Liver (tissue), 9 donors: ENCODE data around the gene FBXO31. TPM values are rescaled to one million over a fixed set of nuclear protein-coding genes. Genes with fewer than 3 reads are reported as not detected.

Experiments
- DNase-seq: peaks from one replicate; pipeline ENCODE4 v3.0.0-alpha.2; 2017; ENCODE audit warnings: low spot score
- H3K27ac ChIP-seq, 2 donors: one replicate each; pipeline ENCODE4 v1.7.0; 2013; ENCODE audit warnings: inconsistent platforms in 2 of 2, low read length in 2 of 2, control low read depth in 1 of 2, low read depth in 1 of 2, mild to moderate bottlenecking in 1 of 2
- H3K27me3 ChIP-seq, 4 donors: one replicate each; pipeline versions ENCODE4 v1.6.1 to v1.7.0; 2013; ENCODE audit warnings: low read length in 3 of 4, inconsistent platforms in 1 of 4, mild to moderate bottlenecking in 1 of 4, moderate library complexity in 1 of 4; ENCODE audit not compliant: control insufficient read depth in 4 of 4, insufficient read depth in 4 of 4
- H3K36me3 ChIP-seq, 4 donors: one replicate each; pipeline versions ENCODE4 v1.6.1 to v1.7.0; 2013; ENCODE audit warnings: low read length in 3 of 4, mild to moderate bottlenecking in 3 of 4, low read depth in 1 of 4, moderate library complexity in 1 of 4; ENCODE audit not compliant: control insufficient read depth in 4 of 4, insufficient read depth in 3 of 4
- H3K4me1 ChIP-seq, 4 donors: one replicate each; pipeline versions ENCODE4 v1.6.1 to v1.7.0; 2013; ENCODE audit warnings: low read length in 3 of 4, mild to moderate bottlenecking in 3 of 4, moderate library complexity in 1 of 4; ENCODE audit not compliant: control insufficient read depth in 4 of 4, insufficient read depth in 4 of 4
- H3K4me3 ChIP-seq, 3 donors: one replicate each; pipeline versions ENCODE4 v1.6.1 to v1.7.0; 2013; ENCODE audit warnings: low read length in 3 of 3, control low read depth in 1 of 3, low read depth in 1 of 3, mild to moderate bottlenecking in 1 of 3
- H3K9ac ChIP-seq, 2 donors: one replicate each; pipeline ENCODE4 v1.7.0; 2013; ENCODE audit warnings: low read length in 2 of 2, mild to moderate bottlenecking in 2 of 2, moderate library complexity in 2 of 2, control low read depth in 1 of 2, low read depth in 1 of 2
- H3K9me3 ChIP-seq, 4 donors: one replicate each; pipeline versions ENCODE4 v1.6.1 to v1.7.0; 2013; ENCODE audit warnings: low read length in 3 of 4; ENCODE audit not compliant: control insufficient read depth in 4 of 4
- EGR1 ChIP-seq, 2 donors: IDR thresholded peaks; 2 replicates each; pipeline ENCODE4 v1.6.1; 2016 to 2018; ENCODE audit warnings: antibody characterized with exemption in 2 of 2, low read depth in 2 of 2
- FOXA1 ChIP-seq: IDR thresholded peaks from 2 replicates; pipeline ENCODE4 v1.6.1; 2016; ENCODE audit warnings: antibody characterized with exemption
- FOXA2 ChIP-seq: IDR thresholded peaks from 2 replicates; pipeline ENCODE4 v1.6.1; 2016; ENCODE audit warnings: antibody characterized with exemption
- HNF4A ChIP-seq, 2 donors: conservative IDR thresholded peaks; 2 replicates each; pipeline ENCODE4 v1.6.1; 2016; ENCODE audit warnings: antibody characterized with exemption in 2 of 2, mild to moderate bottlenecking in 2 of 2
- HNF4G ChIP-seq: IDR thresholded peaks from 2 replicates; pipeline ENCODE4 v1.6.1; 2016; ENCODE audit warnings: antibody characterized with exemption
- JUND ChIP-seq, 2 donors: IDR thresholded peaks; 2 replicates each; pipeline ENCODE4 v1.6.1; 2016; ENCODE audit warnings: antibody characterized with exemption in 2 of 2
- RAD21 ChIP-seq, 2 donors: IDR thresholded peaks; 2 replicates each; pipeline ENCODE4 v1.6.1; 2016; ENCODE audit warnings: antibody characterized with exemption in 2 of 2, mild to moderate bottlenecking in 2 of 2
- RXRA ChIP-seq, 2 donors: IDR thresholded peaks; 2 replicates each; pipeline ENCODE4 v1.6.1; 2017 to 2018; ENCODE audit warnings: antibody characterized with exemption in 2 of 2, mild to moderate bottlenecking in 1 of 2
- SP1 ChIP-seq: IDR thresholded peaks from 2 replicates; pipeline ENCODE4 v1.6.1; 2018; ENCODE audit warnings: antibody characterized with exemption, mild to moderate bottlenecking
- TAF1 ChIP-seq: conservative IDR thresholded peaks from 2 replicates; pipeline ENCODE4 v1.6.1; 2016; ENCODE audit warnings: antibody characterized with exemption, mild to moderate bottlenecking
- WGBS: extraction: QIAGEN DNeasy Blood & Tissue Kit; methylation state at CpG from one replicate; pipeline ENCODE4 v1.1.7; 2013; 5-methylcytosine and 5-hydroxymethylcytosine counted together
- polyA plus RNA-seq, 2 donors: library from polyadenylated mRNA; stranded (reverse) in 1 of 2; unstranded in 1 of 2; fragments of 200-250 nt in 1 of 2; fragments of >200 nt in 1 of 2; fragmentation: Nextera tagmentation in 1 of 2; extraction: Ambion mirVana in 1 of 2; gene quantifications; one replicate each; pipeline versions ENCODE4 v1.2.1 to v1.2.3, GENCODE V29; 2013 to 2015
- total RNA-seq, 2 donors: library from RNA; depleted of rRNA; stranded (reverse); fragments of >200 nt; gene quantifications; one replicate each; pipeline ENCODE4 v1.2.3, GENCODE V29; 2014
- TF ChIP-seq, protein P1 (sequence below): fragments of 150-350 bp; IDR thresholded peaks from 2 replicates; pipeline ENCODE4 v1.5.1; 2017; ENCODE audit warnings: improper control_type of control experiment, low read depth, low read length; ENCODE audit not compliant: missing input control
- TF ChIP-seq, protein P2 (sequence below): IDR thresholded peaks from 2 replicates; pipeline ENCODE4 v1.6.1; 2016; ENCODE audit warnings: antibody characterized with exemption, mild to moderate bottlenecking
- TF ChIP-seq, protein P3 (sequence below): IDR thresholded peaks from 2 replicates; pipeline ENCODE4 v1.6.1; 2016; ENCODE audit warnings: antibody characterized with exemption
- donor health status: healthy.
- donor health status: healthy.
- donor health status: healthy.
- donor health status: healthy.
- donor health status: healthy.

FBXO31 gene
- total and polyA plus RNA-seq, 4 donors, result 13.2 to 30.3 (median 18.1) TPM

DNA sequence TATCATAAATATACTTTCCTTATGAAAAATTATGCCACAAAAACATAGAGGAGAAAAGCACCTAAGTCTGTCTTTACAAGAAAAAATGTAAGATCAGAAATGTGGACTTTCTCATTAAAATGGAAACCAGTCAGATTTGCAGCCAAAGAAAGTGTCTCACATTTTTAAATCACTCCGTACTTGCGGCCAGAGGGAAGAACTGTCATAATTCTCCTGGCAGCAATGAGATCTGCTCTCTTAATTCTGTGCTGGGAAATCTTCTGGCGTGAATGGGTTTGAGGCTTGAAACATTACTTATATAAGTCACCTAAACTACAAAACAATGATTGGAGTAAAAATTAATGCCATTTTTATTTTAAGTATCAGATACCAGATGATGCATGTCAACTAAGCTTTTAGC lies 77.1 kb downstream of the FBXO31 start:
- TF ChIP-seq RAD21 (IDR thresholded peaks at IDR 0.05), result no peak
- no peak for TF ChIP-seq HNF4G
- TF ChIP-seq TAF1, result no peak
- no peak for TF ChIP-seq RXRA (IDR thresholded peaks at IDR 0.05)
- TF ChIP-seq EGR1 (IDR thresholded peaks at IDR 0.05; ENCODE audit: low read depth in 2 of 2), result no peak
- TF ChIP-seq FOXA1, result no peak
- TF ChIP-seq FOXA2, result no peak
- no peak for TF ChIP-seq HNF4A (conservative IDR thresholded peaks at IDR 0.05)
- TF ChIP-seq, protein P1, sequence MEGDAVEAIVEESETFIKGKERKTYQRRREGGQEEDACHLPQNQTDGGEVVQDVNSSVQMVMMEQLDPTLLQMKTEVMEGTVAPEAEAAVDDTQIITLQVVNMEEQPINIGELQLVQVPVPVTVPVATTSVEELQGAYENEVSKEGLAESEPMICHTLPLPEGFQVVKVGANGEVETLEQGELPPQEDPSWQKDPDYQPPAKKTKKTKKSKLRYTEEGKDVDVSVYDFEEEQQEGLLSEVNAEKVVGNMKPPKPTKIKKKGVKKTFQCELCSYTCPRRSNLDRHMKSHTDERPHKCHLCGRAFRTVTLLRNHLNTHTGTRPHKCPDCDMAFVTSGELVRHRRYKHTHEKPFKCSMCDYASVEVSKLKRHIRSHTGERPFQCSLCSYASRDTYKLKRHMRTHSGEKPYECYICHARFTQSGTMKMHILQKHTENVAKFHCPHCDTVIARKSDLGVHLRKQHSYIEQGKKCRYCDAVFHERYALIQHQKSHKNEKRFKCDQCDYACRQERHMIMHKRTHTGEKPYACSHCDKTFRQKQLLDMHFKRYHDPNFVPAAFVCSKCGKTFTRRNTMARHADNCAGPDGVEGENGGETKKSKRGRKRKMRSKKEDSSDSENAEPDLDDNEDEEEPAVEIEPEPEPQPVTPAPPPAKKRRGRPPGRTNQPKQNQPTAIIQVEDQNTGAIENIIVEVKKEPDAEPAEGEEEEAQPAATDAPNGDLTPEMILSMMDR, result no peak
- TF ChIP-seq, protein P2, sequence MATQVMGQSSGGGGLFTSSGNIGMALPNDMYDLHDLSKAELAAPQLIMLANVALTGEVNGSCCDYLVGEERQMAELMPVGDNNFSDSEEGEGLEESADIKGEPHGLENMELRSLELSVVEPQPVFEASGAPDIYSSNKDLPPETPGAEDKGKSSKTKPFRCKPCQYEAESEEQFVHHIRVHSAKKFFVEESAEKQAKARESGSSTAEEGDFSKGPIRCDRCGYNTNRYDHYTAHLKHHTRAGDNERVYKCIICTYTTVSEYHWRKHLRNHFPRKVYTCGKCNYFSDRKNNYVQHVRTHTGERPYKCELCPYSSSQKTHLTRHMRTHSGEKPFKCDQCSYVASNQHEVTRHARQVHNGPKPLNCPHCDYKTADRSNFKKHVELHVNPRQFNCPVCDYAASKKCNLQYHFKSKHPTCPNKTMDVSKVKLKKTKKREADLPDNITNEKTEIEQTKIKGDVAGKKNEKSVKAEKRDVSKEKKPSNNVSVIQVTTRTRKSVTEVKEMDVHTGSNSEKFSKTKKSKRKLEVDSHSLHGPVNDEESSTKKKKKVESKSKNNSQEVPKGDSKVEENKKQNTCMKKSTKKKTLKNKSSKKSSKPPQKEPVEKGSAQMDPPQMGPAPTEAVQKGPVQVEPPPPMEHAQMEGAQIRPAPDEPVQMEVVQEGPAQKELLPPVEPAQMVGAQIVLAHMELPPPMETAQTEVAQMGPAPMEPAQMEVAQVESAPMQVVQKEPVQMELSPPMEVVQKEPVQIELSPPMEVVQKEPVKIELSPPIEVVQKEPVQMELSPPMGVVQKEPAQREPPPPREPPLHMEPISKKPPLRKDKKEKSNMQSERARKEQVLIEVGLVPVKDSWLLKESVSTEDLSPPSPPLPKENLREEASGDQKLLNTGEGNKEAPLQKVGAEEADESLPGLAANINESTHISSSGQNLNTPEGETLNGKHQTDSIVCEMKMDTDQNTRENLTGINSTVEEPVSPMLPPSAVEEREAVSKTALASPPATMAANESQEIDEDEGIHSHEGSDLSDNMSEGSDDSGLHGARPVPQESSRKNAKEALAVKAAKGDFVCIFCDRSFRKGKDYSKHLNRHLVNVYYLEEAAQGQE, result no peak
- TF ChIP-seq SP1, result no peak
- TF ChIP-seq, protein P3, sequence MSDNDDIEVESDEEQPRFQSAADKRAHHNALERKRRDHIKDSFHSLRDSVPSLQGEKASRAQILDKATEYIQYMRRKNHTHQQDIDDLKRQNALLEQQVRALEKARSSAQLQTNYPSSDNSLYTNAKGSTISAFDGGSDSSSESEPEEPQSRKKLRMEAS, result no peak
- no peak for DNase-seq
- Histone ChIP-seq H3K27me3 (no peaks in the 10 kb centered on the region), H3K4me3 (no peak overlapping the region), H3K36me3 (peaks cover 0 to 1% (median 0%) of the 10 kb centered on the region in 4 donors), H3K9me3 (peaks cover 0 to 4% (median 0%) of the 10 kb centered on the region in 4 donors), H3K9ac (no peak overlapping the region), H3K4me1 (no peaks in the 10 kb centered on the region), H3K27ac (no peak overlapping the region)
- 91% methylated on average over 3 of the region's 3 CpGs for WGBS

DNA sequence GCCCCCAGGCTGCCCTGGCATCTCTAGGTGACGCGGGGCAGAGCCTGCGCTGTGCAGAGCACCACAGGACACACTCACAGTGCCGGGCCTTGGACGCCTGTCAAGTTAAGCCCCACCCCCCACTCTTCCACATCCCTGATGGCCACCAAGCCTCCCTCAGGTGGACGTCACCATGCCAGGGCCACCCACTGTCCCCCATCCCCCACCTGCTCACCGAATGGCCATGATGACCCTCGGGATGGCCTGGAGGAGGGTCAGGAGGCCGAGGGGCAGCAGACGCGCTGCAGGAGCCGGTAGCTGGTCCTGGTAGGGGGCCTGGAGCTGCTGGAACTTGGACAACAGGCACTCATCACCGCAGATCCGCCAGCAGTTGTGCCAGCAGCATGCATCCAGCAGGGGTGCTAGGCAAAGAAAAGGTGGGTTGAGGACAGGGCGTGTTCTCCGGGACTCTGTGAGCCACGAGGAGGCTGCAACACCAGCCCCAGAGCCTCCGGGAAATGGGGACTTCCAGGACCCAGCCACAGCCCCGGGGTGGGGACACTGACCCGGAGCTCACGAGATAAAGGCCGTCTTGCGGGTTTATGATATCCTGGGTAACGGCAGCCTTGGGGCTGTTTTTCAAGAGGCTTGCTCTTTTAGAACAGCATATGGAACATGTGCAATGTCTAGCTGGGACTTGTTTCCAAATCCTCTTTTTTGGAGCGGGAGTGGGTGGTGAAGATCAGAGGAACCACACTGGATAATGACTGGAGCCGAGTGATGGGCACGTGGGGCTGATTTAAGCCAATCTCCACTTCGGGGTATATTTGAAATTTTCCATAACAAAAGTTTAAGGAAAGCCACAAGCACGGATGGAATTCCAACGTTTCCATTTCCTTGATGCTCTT lies 77.8 kb downstream of the FBXO31 start:
- no peaks in the 10 kb centered on the region for H3K27me3 ChIP-seq
- no peak for TF ChIP-seq JUND (IDR thresholded peaks at IDR 0.05)
- peak; percentile 42 to 58 for TF ChIP-seq RXRA (IDR thresholded peaks at IDR 0.05)
- TF ChIP-seq EGR1 (IDR thresholded peaks at IDR 0.05; ENCODE audit: low read depth in 2 of 2), result no peak
- TF ChIP-seq, protein P2, result no peak
- peak; percentile 68 for DNase-seq
- H3K27ac ChIP-seq, result no peak overlapping the region
- H3K9ac ChIP-seq, result no peak overlapping the region
- 80% methylated on average over 30 of the region's 30 CpGs for WGBS
- no peaks in the 10 kb centered on the region for H3K4me1 ChIP-seq
- peaks cover 0 to 4% (median 0%) of the 10 kb centered on the region in 4 donors for H3K9me3 ChIP-seq
- peaks cover 0 to 4% (median 0%) of the 10 kb centered on the region in 4 donors for H3K36me3 ChIP-seq
- H3K4me3 ChIP-seq, result no peak overlapping the region
